Muscle layer of colon (tissue), 2 donors: ENCODE results near the gene MATK.

Experiments
- H3K27ac ChIP-seq: one replicate; pipeline ENCODE4 v1.7.0; 2013; ENCODE audit warnings: low read depth, mild to moderate bottlenecking, low read length, moderate library complexity
- H3K27me3 ChIP-seq, 2 donors: one replicate each; pipeline ENCODE4 v1.7.0; 2013; ENCODE audit warnings: low read length in 2 of 2, mild to moderate bottlenecking in 2 of 2; ENCODE audit not compliant: insufficient read depth in 2 of 2, control insufficient read depth in 1 of 2
- H3K36me3 ChIP-seq: one replicate; pipeline ENCODE4 v1.7.0; 2013; ENCODE audit warnings: mild to moderate bottlenecking, low read length; ENCODE audit not compliant: insufficient read depth
- H3K4me1 ChIP-seq: one replicate; pipeline ENCODE4 v1.7.0; 2013; ENCODE audit warnings: mild to moderate bottlenecking, low read length; ENCODE audit not compliant: insufficient read depth
- H3K4me3 ChIP-seq, 2 donors: one replicate each; pipeline ENCODE4 v1.7.0; 2013; ENCODE audit warnings: low read length in 2 of 2, low read depth in 1 of 2, mild to moderate bottlenecking in 1 of 2, moderate library complexity in 1 of 2
- H3K9ac ChIP-seq: one replicate; pipeline ENCODE4 v1.7.0; 2013; ENCODE audit warnings: low read length
- H3K9me3 ChIP-seq: one replicate; pipeline ENCODE4 v1.7.0; 2013; ENCODE audit warnings: mild to moderate bottlenecking, low read length
- donor health status: abdominal sarcoma.
- donor health status: Adenocarcinoma of cecum.

The MATK gene

DNA sequence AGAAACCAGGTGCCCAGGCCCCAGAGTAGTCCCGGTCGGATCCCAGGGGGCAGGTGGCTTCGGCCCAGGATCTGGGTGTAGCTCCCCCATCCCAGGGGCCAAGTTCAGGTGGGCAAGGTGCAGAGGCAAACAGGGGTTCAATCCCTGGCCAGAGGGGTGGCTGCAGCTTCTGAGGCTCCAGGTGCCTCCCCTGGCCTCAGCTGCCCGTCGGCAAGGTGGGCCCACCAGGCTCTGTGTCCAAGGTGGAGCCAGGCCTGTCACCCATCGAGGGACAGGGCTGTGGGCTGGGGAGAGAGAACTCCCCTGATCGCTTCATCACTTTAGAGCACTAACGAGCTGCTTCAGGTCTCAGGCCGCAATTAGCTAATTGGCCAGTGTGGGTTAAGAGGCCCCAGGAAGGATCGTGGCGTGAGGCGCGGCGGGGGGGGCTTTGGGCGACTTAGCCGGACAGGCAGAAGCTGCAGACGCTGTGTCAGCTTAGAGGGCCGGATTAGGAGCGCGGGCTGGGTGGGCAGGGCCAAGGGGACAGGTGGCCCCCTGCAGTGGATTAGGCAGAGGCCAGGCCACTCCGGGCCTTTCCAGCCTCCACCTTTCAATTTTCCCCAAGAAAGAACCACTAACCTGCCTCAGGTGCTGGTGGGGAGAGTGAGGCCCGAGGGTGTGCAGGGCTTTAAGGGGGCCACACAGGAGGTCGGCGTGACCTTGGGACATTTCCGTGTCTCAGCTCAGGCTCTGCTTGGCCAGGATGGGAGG lies 11.4 kb downstream of the MATK start:
- Histone ChIP-seq H3K4me1 (no peaks in the 10 kb centered on the region), H3K4me3 (no peak overlapping the region), H3K27me3 (peaks cover 0 to 4% of the 10 kb centered on the region in 2 donors), H3K9me3 (no peaks in the 10 kb centered on the region), H3K36me3 (no peaks in the 10 kb centered on the region), H3K27ac (no peak overlapping the region), H3K9ac (no peak overlapping the region)

DNA sequence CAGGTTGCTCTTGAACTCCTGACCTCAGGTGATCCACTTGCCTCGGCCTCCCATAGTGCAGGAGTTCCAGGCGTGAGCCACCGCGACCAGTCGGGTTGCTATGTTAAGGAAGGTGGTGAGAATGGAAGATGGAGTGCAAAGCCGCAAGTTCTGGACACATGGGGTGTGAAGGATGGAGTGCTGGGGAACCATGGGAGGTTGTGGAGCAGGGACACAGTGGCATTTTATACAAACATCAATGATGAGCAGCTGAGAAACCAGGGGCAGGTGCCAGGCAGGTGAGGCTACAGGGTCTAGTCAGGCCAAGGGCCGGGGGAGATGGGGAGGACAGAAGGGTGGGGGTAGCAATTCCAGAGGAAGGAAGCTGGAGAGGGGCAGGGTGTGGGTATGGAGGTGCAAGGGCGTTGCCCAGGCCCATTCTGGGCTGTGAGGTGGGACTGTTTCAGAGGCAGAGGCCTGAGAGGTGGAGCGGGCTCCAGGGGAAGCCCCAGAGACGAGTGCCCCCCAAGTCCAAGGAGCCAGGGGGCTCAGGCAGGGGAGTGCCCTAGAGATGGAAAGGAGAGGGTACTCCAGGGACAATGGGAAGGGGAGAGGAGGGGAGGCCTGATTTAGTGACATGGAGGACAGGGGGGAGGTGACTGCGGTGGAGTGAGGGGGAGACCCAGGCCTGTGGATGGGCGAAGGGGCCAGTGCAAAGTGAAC lies 12.2 kb downstream of the MATK start:
- no peak overlapping the region for H3K9ac ChIP-seq
- H3K27ac ChIP-seq: no peak overlapping the region
- no peaks in the 10 kb centered on the region for H3K9me3 ChIP-seq
- H3K4me3 ChIP-seq: no peak overlapping the region
- no peaks in the 10 kb centered on the region for H3K4me1 ChIP-seq
- no peaks in the 10 kb centered on the region for H3K36me3 ChIP-seq
- H3K27me3 ChIP-seq: peaks cover 0 to 4% of the 10 kb centered on the region in 2 donors

DNA sequence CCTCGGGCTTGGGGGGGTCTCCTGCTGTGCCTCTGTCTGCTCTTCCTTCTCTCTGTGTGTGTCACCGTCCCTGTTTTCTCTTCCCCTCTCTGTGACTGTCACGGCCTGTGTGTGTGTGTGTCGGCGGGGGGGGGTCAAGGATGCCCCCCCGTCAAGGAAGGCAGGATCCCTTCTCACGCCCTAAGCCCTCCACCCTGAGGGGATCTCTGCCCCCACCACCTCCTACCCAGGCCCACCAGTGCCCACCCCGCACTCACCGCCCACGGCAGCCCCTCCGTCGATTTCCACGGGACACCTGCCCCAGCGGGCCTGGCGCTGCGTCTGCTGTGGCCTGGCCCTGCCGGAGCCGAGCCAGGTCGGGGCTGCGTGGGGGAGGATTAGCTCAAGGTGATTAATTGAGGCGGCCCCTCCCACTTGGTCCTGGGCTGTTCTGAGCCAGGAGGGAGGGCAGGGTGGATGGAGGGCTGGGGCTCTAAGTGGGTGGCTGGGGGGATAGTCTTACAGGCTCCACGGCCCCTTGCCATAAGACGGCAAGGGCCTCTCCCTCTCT lies 14.2 kb downstream of the MATK start, which contains the start of gene RAX2:
Gene RAX2, minus strand, starts transcription at position 323 of the 550 bp plus-strand sequence. CDS start 486 bp downstream, outside the sequence.
- H3K4me3 ChIP-seq: no peak within 1 kb of the TSS
- H3K27me3 ChIP-seq: peaks cover 0 to 4% of the 10 kb centered on the region in 2 donors
- no peak within 1 kb of the TSS for H3K27ac ChIP-seq
- H3K9me3 ChIP-seq: no peaks in the 10 kb centered on the region
- H3K36me3 ChIP-seq: no peaks in the 10 kb centered on the region
- no peaks in the 10 kb centered on the region for H3K4me1 ChIP-seq
- H3K9ac ChIP-seq: no peak within 1 kb of the TSS

DNA sequence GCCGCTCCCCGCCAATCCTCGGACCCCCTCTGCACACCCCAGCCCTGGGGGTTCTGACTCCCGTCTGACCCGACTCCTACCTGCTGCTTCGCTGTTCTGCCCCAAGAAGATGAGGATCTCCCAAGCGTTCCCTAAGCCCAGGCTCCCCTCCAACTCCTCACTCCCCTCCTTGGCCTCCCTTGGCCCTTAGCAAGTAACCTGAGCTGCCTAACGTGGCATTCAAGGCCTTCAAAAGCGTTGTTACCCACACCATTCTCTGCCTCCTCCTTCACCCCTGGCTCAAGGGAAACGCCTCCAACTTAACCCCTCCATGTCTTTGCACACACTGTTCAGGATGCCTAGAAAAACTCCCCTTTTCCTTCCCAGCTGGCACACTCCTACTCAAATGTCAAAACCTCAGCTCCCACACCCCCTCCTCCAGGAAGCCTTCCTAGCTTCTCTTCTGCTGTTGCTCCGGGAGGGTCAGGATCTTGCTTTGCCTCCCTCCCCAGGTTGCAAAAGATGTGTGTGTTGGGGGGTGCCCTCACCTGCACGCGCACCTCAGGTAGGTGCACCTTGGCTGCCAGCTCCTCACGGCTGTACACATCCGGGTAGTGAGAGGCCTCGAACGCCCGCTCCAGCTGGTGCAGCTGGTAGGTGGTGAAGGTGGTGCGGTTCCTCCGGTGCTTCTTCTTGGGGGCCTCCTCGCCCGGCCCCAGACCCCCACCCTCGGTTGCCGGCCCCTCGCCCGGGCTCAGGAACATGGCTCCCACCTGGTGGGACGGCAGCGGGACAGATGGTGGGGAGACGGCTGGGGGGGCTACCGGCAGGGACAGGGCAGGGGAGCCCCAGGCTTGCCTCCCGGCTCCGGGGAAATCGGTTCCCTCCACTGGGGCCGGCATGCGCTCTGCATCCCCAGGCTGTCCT lies 14.9 kb downstream of the MATK start:
- Histone ChIP-seq H3K36me3 (peaks cover 6% of the 10 kb centered on the region), H3K27ac (no peak overlapping the region), H3K9ac (no peak overlapping the region), H3K4me1 (no peaks in the 10 kb centered on the region), H3K27me3 (peaks cover 0 to 4% of the 10 kb centered on the region in 2 donors), H3K9me3 (no peaks in the 10 kb centered on the region), H3K4me3 (no peak overlapping the region)

DNA sequence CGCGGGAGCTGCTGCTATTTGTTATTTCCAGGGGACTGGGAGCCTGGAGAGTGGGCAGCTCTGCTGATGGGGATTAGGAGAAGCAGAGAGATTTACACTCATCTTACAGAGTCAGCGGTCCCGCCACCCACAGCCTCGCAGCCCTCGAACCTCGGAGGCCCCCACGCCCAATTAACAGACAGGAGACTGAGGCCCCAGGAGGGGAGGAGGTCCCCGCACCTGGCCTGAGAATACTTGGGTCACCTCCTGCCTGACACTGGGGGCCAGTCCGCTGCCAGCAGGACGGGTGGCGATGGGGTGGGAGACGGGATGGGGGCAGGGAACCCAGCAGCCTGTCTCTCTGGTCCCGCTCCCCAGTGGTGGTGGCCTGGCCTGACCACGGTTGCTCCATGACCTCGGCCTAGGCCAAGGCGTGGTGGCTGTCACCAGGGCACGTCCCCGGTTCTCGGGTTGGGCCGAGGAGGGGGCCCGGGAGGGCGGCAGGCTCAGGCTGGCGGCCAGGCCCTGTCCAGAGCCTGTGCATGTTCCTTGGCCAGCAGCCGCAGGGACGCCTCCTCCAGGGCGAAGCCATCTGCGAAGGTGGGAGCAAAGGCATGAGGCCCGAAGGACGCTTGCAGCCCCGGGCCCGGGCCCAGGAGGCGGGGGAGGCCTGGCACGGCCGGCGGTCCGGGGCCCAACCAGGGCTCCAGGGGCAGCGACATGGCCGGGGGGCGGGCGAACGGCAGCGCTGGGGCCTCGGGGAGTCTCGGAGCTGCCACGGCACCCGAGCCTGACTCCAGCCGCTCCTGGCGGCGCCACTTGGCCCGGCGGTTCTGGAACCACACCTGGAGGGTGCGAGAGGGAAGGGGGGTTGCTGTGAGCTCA lies 15.8 kb downstream of the MATK start:
- peaks cover 6% of the 10 kb centered on the region for H3K36me3 ChIP-seq

DNA sequence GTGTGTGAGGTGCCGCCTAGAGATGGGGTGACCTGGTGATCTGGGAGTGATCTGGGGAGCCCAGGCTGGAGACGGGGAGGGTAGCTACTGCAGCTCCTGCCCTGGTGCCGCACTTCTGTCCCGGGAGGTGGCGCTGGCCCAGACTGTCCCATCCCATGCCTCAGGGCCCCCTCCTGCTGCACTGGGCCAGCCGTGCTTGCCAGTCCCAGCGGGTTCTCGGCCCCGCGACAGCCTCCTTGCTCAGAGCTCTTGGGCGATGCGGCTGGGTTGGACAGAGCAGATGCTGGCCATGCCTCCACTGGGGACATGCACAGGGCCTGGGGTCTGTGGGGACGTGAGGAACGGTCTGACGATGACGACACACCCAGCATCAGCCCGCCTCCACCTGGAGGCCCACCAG lies 16.7 kb downstream of the MATK start:
- H3K9ac ChIP-seq: no peak overlapping the region
- no peak overlapping the region for H3K4me3 ChIP-seq
- no peak overlapping the region for H3K27ac ChIP-seq
- no peaks in the 10 kb centered on the region for H3K9me3 ChIP-seq
- H3K4me1 ChIP-seq: no peaks in the 10 kb centered on the region
- peaks cover 0 to 4% of the 10 kb centered on the region in 2 donors for H3K27me3 ChIP-seq
- peaks cover 11% of the 10 kb centered on the region for H3K36me3 ChIP-seq

More for the DNA sequence above, 15.8 kb downstream of the MATK start:
- Histone ChIP-seq H3K27me3 (peaks cover 0 to 4% of the 10 kb centered on the region in 2 donors), H3K9ac (no peak overlapping the region), H3K9me3 (no peaks in the 10 kb centered on the region), H3K4me1 (no peaks in the 10 kb centered on the region), H3K27ac (no peak overlapping the region), H3K4me3 (no peak overlapping the region)

DNA sequence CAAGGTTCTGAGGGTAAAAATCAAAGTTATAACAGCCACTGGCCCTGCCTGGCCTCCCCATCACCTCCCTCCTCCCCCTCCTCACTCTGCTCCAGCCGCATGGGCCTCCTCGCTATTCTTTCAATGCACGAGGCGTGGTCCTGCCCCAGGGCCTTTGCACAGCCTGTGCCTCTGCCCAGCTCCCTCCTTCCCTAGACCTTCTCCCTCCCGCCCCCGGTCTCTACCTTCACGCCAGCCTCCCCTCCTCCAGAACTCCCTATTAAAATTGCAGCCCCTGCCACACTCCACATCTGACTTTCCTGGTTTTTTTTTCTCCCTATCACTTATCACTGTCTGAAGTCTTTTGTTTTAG lies 17.5 kb downstream of the MATK start:
- no peak overlapping the region for H3K27ac ChIP-seq
- no peak overlapping the region for H3K9ac ChIP-seq
- no peaks in the 10 kb centered on the region for H3K9me3 ChIP-seq
- H3K36me3 ChIP-seq: peaks cover 11% of the 10 kb centered on the region
- no peak overlapping the region for H3K4me3 ChIP-seq
- no peaks in the 10 kb centered on the region for H3K4me1 ChIP-seq
- H3K27me3 ChIP-seq: peaks cover 0 to 4% of the 10 kb centered on the region in 2 donors

DNA sequence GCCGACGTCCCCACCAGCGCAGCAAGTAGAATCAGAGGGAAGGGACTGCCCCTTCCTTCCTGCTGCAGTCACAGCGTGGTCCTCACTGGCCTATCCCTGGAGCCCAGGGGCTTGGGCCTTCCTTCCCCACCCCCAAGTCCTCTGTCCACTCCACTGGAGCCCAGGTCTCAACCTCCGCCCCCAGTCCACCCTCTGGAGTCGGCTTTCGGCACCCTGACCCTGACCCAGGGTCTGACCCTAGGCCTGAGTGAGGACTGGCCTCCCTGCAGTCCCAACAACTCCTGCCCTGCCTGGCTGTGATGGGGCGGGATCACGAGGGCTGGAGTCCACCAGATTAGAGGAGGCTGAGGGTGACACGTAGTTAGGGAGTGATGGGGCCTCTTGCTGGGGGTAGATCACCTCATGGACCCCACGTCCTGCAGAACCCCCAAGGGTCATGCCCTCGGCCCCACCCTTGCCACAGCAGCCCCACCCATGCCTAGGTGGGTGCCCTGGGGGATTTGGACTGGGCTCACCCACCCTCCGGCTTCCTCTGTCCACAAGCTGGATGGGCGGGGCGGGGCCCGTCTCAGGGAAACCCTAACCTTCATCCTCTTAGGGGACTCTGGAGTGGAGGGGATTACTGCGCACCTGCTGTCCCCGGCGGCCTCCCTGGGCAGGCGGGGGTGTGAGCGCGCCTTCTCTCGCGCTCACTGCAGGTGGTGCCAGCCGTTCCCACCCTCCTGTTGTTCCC lies 18.0 kb downstream of the MATK start:
- H3K36me3 ChIP-seq: peaks cover 11% of the 10 kb centered on the region
- H3K27ac ChIP-seq: no peak overlapping the region
- H3K4me1 ChIP-seq: no peaks in the 10 kb centered on the region
- no peaks in the 10 kb centered on the region for H3K9me3 ChIP-seq
- no peak overlapping the region for H3K4me3 ChIP-seq
- H3K9ac ChIP-seq: no peak overlapping the region
- H3K27me3 ChIP-seq: peaks cover 0 to 4% of the 10 kb centered on the region in 2 donors

DNA sequence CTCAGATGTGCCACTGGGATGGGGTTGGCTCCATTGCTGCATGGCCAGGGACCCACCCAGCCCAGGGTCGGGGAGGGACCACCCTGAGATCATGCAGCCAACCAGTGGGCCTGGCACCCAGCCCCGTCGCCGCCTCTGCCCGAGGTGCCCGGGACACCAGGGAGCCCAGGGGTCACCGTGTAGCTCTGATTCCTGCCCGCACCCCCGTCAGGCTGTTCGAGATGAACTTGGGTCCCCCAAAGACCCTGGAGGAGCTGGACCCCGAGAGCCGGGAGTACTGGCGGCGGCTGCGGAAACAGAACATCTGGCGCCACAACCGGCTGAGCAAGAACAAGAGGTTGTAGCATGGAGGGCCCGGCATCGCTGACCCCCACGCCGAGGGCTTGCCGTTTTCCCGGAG lies 19.1 kb downstream of the MATK start:
- peaks cover 0 to 4% of the 10 kb centered on the region in 2 donors for H3K27me3 ChIP-seq
- no peak overlapping the region for H3K27ac ChIP-seq
- no peaks in the 10 kb centered on the region for H3K9me3 ChIP-seq
- H3K4me1 ChIP-seq: peaks cover 4% of the 10 kb centered on the region
- H3K9ac ChIP-seq: no peak overlapping the region
- H3K36me3 ChIP-seq: peaks cover 11% of the 10 kb centered on the region
- no peak overlapping the region for H3K4me3 ChIP-seq

DNA sequence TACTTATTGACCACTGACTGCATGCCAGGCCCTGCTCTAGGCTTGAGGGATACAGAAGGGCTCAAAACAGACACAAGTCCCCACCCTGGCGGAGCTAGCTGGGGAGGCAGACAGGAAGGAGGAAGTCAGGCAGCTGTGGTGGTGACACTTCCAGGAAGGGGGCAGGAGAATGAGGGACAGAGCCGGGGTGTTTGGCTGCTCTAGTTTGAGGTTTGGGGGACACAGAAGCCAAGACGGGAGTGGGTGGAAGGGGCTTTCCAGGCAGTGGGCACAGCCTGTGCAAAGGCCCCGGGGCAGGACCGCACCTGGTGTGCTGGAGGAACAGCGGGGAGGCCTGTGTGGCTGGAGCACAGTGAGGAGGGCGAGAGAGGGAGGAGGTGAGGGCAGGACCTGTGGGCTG lies 19.7 kb downstream of the MATK start:
- Histone ChIP-seq H3K36me3 (peaks cover 11% of the 10 kb centered on the region), H3K27ac (no peak overlapping the region), H3K4me3 (no peak overlapping the region), H3K9ac (no peak overlapping the region), H3K9me3 (no peaks in the 10 kb centered on the region), H3K27me3 (peaks cover 0 to 3% of the 10 kb centered on the region in 2 donors), H3K4me1 (peaks cover 8% of the 10 kb centered on the region)
